ENCODE measurements around the gene COL6A2. TPM values are rescaled to one million over a fixed set of nuclear protein-coding genes. Genes with fewer than 3 reads are reported as not detected.

The COL6A2 gene
- total RNA-seq, 1 experiment from 2014 or later, result 111 TPM

DNA sequence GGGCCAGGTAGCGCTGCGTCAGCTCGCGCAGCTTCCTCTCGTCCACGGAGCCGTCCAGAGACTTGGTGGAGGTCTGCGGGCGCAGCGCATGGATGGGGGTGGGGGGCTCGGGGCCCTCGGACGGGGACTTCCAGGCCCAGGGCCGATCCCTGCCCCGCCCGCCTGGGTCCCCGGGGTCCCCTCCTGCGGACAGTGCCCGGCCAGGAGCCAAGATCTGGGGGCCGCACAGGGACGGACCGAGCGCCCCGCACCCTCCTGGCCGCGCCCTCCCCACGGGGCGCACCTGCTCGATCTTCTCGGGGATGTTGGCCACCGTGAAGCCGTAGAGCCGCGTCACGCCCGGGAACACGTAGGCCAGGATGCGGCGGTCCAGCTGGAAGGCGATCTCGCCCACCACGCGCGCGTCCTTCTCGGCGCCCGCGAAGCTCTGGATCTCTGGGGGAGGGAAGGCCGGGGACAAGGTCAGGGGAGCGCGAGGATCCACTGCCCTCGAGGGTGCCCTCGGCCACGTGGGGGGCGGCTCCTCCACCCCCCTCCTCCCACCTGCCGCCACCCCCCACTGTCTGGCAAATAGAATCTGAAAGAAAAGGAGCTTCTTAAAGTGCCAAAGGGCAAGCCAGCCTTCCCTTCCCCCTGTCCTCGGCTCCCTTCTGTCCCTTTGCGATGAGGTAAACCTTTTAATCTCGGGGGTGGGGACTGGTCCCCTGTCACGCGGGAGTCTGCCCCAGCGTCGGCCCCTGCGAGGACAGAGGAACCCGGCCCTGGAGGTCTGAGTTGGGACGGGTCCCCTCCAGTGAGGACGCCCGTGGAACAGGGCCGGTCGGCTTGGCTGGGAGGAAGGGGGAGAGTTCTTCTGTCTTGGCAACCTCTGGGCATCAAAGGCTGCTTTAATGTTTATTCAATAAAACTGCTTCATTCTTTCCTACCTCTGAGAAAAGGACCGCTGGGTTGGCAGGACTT lies 64.0 kb downstream of the COL6A2 start:
- Mint-ChIP-seq H3K4me1 (no peaks in the 10 kb centered on the region), H3K9me3 (peaks cover 7% of the 10 kb centered on the region; the same call in 1 of the 2 replicates), H3K27me3 (ENCODE audit: low read depth) (no peaks in the 10 kb centered on the region), H3K27ac (no peak overlapping the region), H3K4me3 (no peak overlapping the region), H3K36me3 (peaks cover 30% of the 10 kb centered on the region)
- CTCF ChIA-PET, result interaction anchor here (0.6 to 1.8 kb wide), 4 partner anchors 9 to 241 kb away, joined by 3 to 8 read pairs (median 4); no protein-coding TSS in a partner anchor
- no peak for ATAC-seq
- no peak for DNase-seq (ENCODE audit: low spot score)
- POLR2A ChIA-PET, result interaction anchor here (1.2 kb wide), 1 partner anchor 9 kb away, joined by 11 read pairs; no protein-coding TSS in a partner anchor
- no peak for TF ChIP-seq KAT7 (CRISPR knock-in tag; IDR thresholded peaks at IDR 0.05; ENCODE audit: borderline replicate concordance)
- TF ChIP-seq TEAD1 (CRISPR knock-in tag; IDR thresholded peaks at IDR 0.05), result no peak
- TF ChIP-seq, protein P1, sequence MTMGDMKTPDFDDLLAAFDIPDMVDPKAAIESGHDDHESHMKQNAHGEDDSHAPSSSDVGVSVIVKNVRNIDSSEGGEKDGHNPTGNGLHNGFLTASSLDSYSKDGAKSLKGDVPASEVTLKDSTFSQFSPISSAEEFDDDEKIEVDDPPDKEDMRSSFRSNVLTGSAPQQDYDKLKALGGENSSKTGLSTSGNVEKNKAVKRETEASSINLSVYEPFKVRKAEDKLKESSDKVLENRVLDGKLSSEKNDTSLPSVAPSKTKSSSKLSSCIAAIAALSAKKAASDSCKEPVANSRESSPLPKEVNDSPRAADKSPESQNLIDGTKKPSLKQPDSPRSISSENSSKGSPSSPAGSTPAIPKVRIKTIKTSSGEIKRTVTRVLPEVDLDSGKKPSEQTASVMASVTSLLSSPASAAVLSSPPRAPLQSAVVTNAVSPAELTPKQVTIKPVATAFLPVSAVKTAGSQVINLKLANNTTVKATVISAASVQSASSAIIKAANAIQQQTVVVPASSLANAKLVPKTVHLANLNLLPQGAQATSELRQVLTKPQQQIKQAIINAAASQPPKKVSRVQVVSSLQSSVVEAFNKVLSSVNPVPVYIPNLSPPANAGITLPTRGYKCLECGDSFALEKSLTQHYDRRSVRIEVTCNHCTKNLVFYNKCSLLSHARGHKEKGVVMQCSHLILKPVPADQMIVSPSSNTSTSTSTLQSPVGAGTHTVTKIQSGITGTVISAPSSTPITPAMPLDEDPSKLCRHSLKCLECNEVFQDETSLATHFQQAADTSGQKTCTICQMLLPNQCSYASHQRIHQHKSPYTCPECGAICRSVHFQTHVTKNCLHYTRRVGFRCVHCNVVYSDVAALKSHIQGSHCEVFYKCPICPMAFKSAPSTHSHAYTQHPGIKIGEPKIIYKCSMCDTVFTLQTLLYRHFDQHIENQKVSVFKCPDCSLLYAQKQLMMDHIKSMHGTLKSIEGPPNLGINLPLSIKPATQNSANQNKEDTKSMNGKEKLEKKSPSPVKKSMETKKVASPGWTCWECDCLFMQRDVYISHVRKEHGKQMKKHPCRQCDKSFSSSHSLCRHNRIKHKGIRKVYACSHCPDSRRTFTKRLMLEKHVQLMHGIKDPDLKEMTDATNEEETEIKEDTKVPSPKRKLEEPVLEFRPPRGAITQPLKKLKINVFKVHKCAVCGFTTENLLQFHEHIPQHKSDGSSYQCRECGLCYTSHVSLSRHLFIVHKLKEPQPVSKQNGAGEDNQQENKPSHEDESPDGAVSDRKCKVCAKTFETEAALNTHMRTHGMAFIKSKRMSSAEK (CRISPR knock-in tag; IDR thresholded peaks at IDR 0.05; ENCODE audit: borderline replicate concordance), result no peak
- TF ChIP-seq FOXK1 (CRISPR knock-in tag; IDR thresholded peaks at IDR 0.05), result no peak
- TF ChIP-seq ELF4 (CRISPR knock-in tag; IDR thresholded peaks at IDR 0.05; ENCODE audit: low read depth), result no peak
- no peak for TF ChIP-seq ZNF423 (CRISPR knock-in tag; IDR thresholded peaks at IDR 0.05)
- TF ChIP-seq, protein P2, sequence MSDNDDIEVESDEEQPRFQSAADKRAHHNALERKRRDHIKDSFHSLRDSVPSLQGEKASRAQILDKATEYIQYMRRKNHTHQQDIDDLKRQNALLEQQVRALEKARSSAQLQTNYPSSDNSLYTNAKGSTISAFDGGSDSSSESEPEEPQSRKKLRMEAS (CRISPR knock-in tag; IDR thresholded peaks at IDR 0.05), result no peak
- no peak for TF ChIP-seq CBFB (CRISPR knock-in tag; IDR thresholded peaks at IDR 0.05; ENCODE audit: low read depth)
- TF ChIP-seq ZNF121 (CRISPR knock-in tag; IDR thresholded peaks at IDR 0.05), result no peak
- TF ChIP-seq, protein P3, sequence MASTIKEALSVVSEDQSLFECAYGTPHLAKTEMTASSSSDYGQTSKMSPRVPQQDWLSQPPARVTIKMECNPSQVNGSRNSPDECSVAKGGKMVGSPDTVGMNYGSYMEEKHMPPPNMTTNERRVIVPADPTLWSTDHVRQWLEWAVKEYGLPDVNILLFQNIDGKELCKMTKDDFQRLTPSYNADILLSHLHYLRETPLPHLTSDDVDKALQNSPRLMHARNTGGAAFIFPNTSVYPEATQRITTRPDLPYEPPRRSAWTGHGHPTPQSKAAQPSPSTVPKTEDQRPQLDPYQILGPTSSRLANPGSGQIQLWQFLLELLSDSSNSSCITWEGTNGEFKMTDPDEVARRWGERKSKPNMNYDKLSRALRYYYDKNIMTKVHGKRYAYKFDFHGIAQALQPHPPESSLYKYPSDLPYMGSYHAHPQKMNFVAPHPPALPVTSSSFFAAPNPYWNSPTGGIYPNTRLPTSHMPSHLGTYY (CRISPR knock-in tag; IDR thresholded peaks at IDR 0.05), result no peak
- no peak for TF ChIP-seq GTF2I (CRISPR knock-in tag; conservative IDR thresholded peaks at IDR 0.05)
- TF ChIP-seq, protein P4, sequence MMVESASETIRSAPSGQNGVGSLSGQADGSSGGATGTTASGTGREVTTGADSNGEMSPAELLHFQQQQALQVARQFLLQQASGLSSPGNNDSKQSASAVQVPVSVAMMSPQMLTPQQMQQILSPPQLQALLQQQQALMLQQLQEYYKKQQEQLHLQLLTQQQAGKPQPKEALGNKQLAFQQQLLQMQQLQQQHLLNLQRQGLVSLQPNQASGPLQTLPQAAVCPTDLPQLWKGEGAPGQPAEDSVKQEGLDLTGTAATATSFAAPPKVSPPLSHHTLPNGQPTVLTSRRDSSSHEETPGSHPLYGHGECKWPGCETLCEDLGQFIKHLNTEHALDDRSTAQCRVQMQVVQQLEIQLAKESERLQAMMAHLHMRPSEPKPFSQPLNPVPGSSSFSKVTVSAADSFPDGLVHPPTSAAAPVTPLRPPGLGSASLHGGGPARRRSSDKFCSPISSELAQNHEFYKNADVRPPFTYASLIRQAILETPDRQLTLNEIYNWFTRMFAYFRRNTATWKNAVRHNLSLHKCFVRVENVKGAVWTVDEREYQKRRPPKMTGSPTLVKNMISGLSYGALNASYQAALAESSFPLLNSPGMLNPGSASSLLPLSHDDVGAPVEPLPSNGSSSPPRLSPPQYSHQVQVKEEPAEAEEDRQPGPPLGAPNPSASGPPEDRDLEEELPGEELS (CRISPR knock-in tag; IDR thresholded peaks at IDR 0.05), result no peak
- TF ChIP-seq, protein P5, sequence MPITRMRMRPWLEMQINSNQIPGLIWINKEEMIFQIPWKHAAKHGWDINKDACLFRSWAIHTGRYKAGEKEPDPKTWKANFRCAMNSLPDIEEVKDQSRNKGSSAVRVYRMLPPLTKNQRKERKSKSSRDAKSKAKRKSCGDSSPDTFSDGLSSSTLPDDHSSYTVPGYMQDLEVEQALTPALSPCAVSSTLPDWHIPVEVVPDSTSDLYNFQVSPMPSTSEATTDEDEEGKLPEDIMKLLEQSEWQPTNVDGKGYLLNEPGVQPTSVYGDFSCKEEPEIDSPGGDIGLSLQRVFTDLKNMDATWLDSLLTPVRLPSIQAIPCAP (CRISPR knock-in tag; IDR thresholded peaks at IDR 0.05), result no peak
- TF ChIP-seq, protein P6, sequence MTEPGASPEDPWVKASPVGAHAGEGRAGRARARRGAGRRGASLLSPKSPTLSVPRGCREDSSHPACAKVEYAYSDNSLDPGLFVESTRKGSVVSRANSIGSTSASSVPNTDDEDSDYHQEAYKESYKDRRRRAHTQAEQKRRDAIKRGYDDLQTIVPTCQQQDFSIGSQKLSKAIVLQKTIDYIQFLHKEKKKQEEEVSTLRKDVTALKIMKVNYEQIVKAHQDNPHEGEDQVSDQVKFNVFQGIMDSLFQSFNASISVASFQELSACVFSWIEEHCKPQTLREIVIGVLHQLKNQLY (CRISPR knock-in tag; IDR thresholded peaks at IDR 0.05), result no peak
- no peak for TF ChIP-seq ZNF396 (CRISPR knock-in tag; IDR thresholded peaks at IDR 0.05; ENCODE audit: borderline replicate concordance)
- TF ChIP-seq, protein P7, sequence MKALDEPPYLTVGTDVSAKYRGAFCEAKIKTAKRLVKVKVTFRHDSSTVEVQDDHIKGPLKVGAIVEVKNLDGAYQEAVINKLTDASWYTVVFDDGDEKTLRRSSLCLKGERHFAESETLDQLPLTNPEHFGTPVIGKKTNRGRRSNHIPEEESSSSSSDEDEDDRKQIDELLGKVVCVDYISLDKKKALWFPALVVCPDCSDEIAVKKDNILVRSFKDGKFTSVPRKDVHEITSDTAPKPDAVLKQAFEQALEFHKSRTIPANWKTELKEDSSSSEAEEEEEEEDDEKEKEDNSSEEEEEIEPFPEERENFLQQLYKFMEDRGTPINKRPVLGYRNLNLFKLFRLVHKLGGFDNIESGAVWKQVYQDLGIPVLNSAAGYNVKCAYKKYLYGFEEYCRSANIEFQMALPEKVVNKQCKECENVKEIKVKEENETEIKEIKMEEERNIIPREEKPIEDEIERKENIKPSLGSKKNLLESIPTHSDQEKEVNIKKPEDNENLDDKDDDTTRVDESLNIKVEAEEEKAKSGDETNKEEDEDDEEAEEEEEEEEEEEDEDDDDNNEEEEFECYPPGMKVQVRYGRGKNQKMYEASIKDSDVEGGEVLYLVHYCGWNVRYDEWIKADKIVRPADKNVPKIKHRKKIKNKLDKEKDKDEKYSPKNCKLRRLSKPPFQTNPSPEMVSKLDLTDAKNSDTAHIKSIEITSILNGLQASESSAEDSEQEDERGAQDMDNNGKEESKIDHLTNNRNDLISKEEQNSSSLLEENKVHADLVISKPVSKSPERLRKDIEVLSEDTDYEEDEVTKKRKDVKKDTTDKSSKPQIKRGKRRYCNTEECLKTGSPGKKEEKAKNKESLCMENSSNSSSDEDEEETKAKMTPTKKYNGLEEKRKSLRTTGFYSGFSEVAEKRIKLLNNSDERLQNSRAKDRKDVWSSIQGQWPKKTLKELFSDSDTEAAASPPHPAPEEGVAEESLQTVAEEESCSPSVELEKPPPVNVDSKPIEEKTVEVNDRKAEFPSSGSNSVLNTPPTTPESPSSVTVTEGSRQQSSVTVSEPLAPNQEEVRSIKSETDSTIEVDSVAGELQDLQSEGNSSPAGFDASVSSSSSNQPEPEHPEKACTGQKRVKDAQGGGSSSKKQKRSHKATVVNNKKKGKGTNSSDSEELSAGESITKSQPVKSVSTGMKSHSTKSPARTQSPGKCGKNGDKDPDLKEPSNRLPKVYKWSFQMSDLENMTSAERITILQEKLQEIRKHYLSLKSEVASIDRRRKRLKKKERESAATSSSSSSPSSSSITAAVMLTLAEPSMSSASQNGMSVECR (CRISPR knock-in tag; IDR thresholded peaks at IDR 0.05; ENCODE audit: borderline replicate concordance), result no peak
- no peak for TF ChIP-seq ATF1 (CRISPR knock-in tag; IDR thresholded peaks at IDR 0.05)
- TF ChIP-seq, protein P8, sequence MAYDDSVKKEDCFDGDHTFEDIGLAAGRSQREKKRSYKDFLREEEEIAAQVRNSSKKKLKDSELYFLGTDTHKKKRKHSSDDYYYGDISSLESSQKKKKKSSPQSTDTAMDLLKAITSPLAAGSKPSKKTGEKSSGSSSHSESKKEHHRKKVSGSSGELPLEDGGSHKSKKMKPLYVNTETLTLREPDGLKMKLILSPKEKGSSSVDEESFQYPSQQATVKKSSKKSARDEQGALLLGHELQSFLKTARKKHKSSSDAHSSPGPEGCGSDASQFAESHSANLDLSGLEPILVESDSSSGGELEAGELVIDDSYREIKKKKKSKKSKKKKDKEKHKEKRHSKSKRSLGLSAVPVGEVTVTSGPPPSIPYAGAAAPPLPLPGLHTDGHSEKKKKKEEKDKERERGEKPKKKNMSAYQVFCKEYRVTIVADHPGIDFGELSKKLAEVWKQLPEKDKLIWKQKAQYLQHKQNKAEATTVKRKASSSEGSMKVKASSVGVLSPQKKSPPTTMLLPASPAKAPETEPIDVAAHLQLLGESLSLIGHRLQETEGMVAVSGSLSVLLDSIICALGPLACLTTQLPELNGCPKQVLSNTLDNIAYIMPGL (CRISPR knock-in tag; IDR thresholded peaks at IDR 0.05), result no peak
